HG03342 (cell line): Measurements from ENCODE around the gene KRT3.
"Not testable (repeated sequence)": the region's sequence is repeated elsewhere in the genome, so short reads cannot be mapped to it uniquely, and the experiment has no call there.

ENCODE experiments used
- ATAC-seq: cut with Tn5 transposase; IDR thresholded peaks from one replicate; pipeline ENCODE4 v1.9.1; 2021; ENCODE audit warnings: mild to moderate bottlenecking, moderate library complexity; ENCODE audit not compliant: unreplicated experiment

The KRT3 gene

GRCh38 chr12:52763991-52764390 lies 31.9 kb downstream of the KRT3 start:
- ATAC-seq: no peak

GRCh38 chr12:52763036-52763659 lies 32.8 kb downstream of the KRT3 start:
- no peak for ATAC-seq

- no peak for ATAC-seq
These were observed 34.1 kb downstream of the KRT3 start for GRCh38 chr12:52761802-52762201.

- not testable (repeated sequence) for ATAC-seq
These were observed 34.7 kb downstream of the KRT3 start for GRCh38 chr12:52761218-52761617.

GRCh38 chr12:52760623-52761022 lies 35.3 kb downstream of the KRT3 start:
- no peak for ATAC-seq

GRCh38 chr12:52759695-52760094 lies 36.2 kb downstream of the KRT3 start:
- ATAC-seq: no peak

GRCh38 chr12:52759218-52759617 lies 36.7 kb downstream of the KRT3 start:
- no peak for ATAC-seq

GRCh38 chr12:52757449-52758176 lies 38.3 kb downstream of the KRT3 start:
- ATAC-seq: no peak

- ATAC-seq: no peak
These were observed 39.5 kb downstream of the KRT3 start for GRCh38 chr12:52756281-52756960.

- no peak for ATAC-seq
These were observed 40.4 kb downstream of the KRT3 start for GRCh38 chr12:52755533-52755932.

GRCh38 chr12:52754135-52754534 lies 41.8 kb downstream of the KRT3 start:
- ATAC-seq: no peak

- ATAC-seq: no peak
These were observed 42.6 kb downstream of the KRT3 start for GRCh38 chr12:52753283-52753682.

GRCh38 chr12:52752516-52752915 lies 43.4 kb downstream of the KRT3 start:
- ATAC-seq: no peak

GRCh38 chr12:52751795-52752194 lies 44.1 kb downstream of the KRT3 start:
- ATAC-seq: no peak

- not testable (repeated sequence) for ATAC-seq
These were observed 45.4 kb downstream of the KRT3 start for GRCh38 chr12:52750532-52750931.

GRCh38 chr12:52749827-52750226 lies 46.1 kb downstream of the KRT3 start:
- no peak for ATAC-seq

GRCh38 chr12:52748578-52748977 lies 47.3 kb downstream of the KRT3 start:
- ATAC-seq: no peak

GRCh38 chr12:52745554-52745953 lies 50.4 kb downstream of the KRT3 start:
- ATAC-seq: no peak

GRCh38 chr12:52744493-52745156 lies 51.3 kb downstream of the KRT3 start:
- ATAC-seq: no peak

- no peak for ATAC-seq
These were observed 53.0 kb downstream of the KRT3 start for GRCh38 chr12:52742822-52743457.

GRCh38 chr12:52742196-52742580 lies 53.7 kb downstream of the KRT3 start:
- no peak for ATAC-seq
